Right atrium auricular region (tissue), 2 donors: Measurements from ENCODE around the gene ENDOU. TPM values are rescaled to one million over a fixed set of nuclear protein-coding genes. Genes with fewer than 3 reads are reported as not detected.
A peak's percentile ranks its signal among the peaks of the same experiment; 100 is the strongest.

ENCODE experiments used
- DNase-seq: peaks from one replicate; pipeline ENCODE4 v3.0.0-alpha.2; 2019; ENCODE audit warnings: low spot score
- H3K27ac ChIP-seq, 2 donors: fragments of 200-600 bp; sonication (generic); 1 replicate in 1 of 2; 2 replicates in 1 of 2; pipeline ENCODE4 v1.5.1; 2016 to 2019
- H3K27me3 ChIP-seq, 2 donors: fragments of 200-600 bp; sonication (generic); one replicate each; pipeline versions ENCODE4 v1.5.1 to v1.6.0; 2017 to 2019
- H3K36me3 ChIP-seq: fragments of 200-600 bp; sonication (generic); one replicate; pipeline ENCODE4 v1.5.1; 2016
- H3K4me1 ChIP-seq, 2 donors: fragments of 200-600 bp; sonication (generic); one replicate each; pipeline versions ENCODE4 v1.5.1 to v1.6.0; 2017 to 2019
- H3K4me3 ChIP-seq, 2 donors: fragments of 200-600 bp; sonication (generic); 1 replicate in 1 of 2; 2 replicates in 1 of 2; pipeline ENCODE4 v1.5.1; 2017 to 2019; ENCODE audit warnings: mild to moderate bottlenecking in 1 of 2, moderate library complexity in 1 of 2
- H3K9me3 ChIP-seq, 2 donors: fragments of 200-600 bp; sonication (generic); one replicate each; pipeline ENCODE4 v1.5.1; 2019
- CTCF ChIP-seq, 2 donors: fragments of 200-600 bp; sonication (generic); IDR thresholded peaks; one replicate each; pipeline ENCODE4 v1.5.1; 2019; ENCODE audit warnings: antibody characterized with exemption in 2 of 2
- total RNA-seq, 2 donors: library from RNA; depleted of rRNA; stranded (reverse); fragments of >200 nt; gene quantifications; one replicate each; pipeline ENCODE4 v1.1.0, GENCODE V29; 2016

ENDOU gene
- total RNA-seq, 2 donors from 2014 or later = 0.55 to 2.1 TPM

GRCh38 chr12:47767216-47767724 is 42.0 kb upstream of the ENDOU start:
- no peaks in the 10 kb centered on the region for H3K9me3 ChIP-seq
- no peaks in the 10 kb centered on the region for H3K27me3 ChIP-seq
- peak; percentile 53 to 75 for TF ChIP-seq CTCF (IDR thresholded peaks at IDR 0.05)
- H3K4me3 ChIP-seq = no peak overlapping the region
- no peaks in the 10 kb centered on the region for H3K36me3 ChIP-seq
- H3K4me1 ChIP-seq = peaks cover 0 to 47% of the 10 kb centered on the region in 2 donors
- no peak overlapping the region for H3K27ac ChIP-seq
- no peak for DNase-seq

GRCh38 chr12:47766502-47767215 is 41.4 kb upstream of the ENDOU start:
- Histone ChIP-seq H3K36me3 (no peaks in the 10 kb centered on the region), H3K27ac (no peak overlapping the region), H3K4me1 (peaks cover 0 to 46% of the 10 kb centered on the region in 2 donors), H3K9me3 (no peaks in the 10 kb centered on the region), H3K27me3 (no peaks in the 10 kb centered on the region), H3K4me3 (no peak overlapping the region)
- DNase-seq = no peak
- no peak for TF ChIP-seq CTCF (IDR thresholded peaks at IDR 0.05)

- Histone ChIP-seq H3K36me3 (no peaks in the 10 kb centered on the region), H3K4me1 (peaks cover 0 to 47% of the 10 kb centered on the region in 2 donors), H3K9me3 (no peaks in the 10 kb centered on the region), H3K27me3 (no peaks in the 10 kb centered on the region), H3K27ac (no peak overlapping the region), H3K4me3 (no peak overlapping the region)
- no peak for DNase-seq
- TF ChIP-seq CTCF (IDR thresholded peaks at IDR 0.05) = no peak
Observed at GRCh38 chr12:47763481-47764346, 38.4 kb upstream of the ENDOU start.

GRCh38 chr12:47762850-47763465 is 37.7 kb upstream of the ENDOU start:
- Histone ChIP-seq H3K4me1 (peaks cover 0 to 47% of the 10 kb centered on the region in 2 donors), H3K27me3 (no peaks in the 10 kb centered on the region), H3K9me3 (no peaks in the 10 kb centered on the region), H3K36me3 (no peaks in the 10 kb centered on the region), H3K27ac (no peak overlapping the region), H3K4me3 (no peak overlapping the region)
- no peak for DNase-seq
- TF ChIP-seq CTCF (IDR thresholded peaks at IDR 0.05) = no peak

GRCh38 chr12:47758834-47759690 is 33.8 kb upstream of the ENDOU start, which contains the start of gene RAPGEF3:
Gene RAPGEF3, minus strand, starts transcription at chr12:47758880. Its CDS starts 324 bp downstream, at chr12:47758556.
- H3K27me3 ChIP-seq = no peaks in the 10 kb centered on the region
- H3K36me3 ChIP-seq = no peaks in the 10 kb centered on the region
- H3K9me3 ChIP-seq = no peaks in the 10 kb centered on the region
- peak within 1 kb of the TSS; percentile 55 to 84 for H3K27ac ChIP-seq
- peaks cover 0 to 63% of the 10 kb centered on the region in 2 donors for H3K4me1 ChIP-seq
- peak in 1 of 2 donors; percentile 60 for TF ChIP-seq CTCF (IDR thresholded peaks at IDR 0.05)
- peak within 1 kb of the TSS; percentile 33 to 65 for H3K4me3 ChIP-seq
- peak; percentile 85 for DNase-seq
